SK-N-SH treated with all-trans-retinoic acid at 6 μM for 48 hours (cell line): ENCODE measurements around the gene ITIH4.

Experiments used
- BACH2 ChIP-seq: fragments of 250-450 bp; sonication (Bioruptor Pico); IDR thresholded peaks from 2 replicates; pipeline ENCODE4 v1.9.0; 2021; ENCODE audit warnings: mild to moderate bottlenecking, borderline replicate concordance
- GLIS3 ChIP-seq: fragments of 250-450 bp; sonication (Bioruptor Pico); IDR thresholded peaks from 2 replicates; pipeline ENCODE4 v1.5.0; 2020; ENCODE audit warnings: mild to moderate bottlenecking, moderate library complexity
- ISL1 ChIP-seq: fragments of 250-450 bp; sonication (Bioruptor Pico); IDR thresholded peaks from 2 replicates; pipeline ENCODE4 v2.1.2; 2022; ENCODE audit warnings: mild to moderate bottlenecking, moderate library complexity
- ZC3H10 ChIP-seq: fragments of 250-450 bp; sonication (Bioruptor Pico); IDR thresholded peaks from 2 replicates; pipeline ENCODE4 v1.5.1; 2021; ENCODE audit warnings: mild to moderate bottlenecking, moderate library complexity
- ZNF70 ChIP-seq: fragments of 450-650 bp; formaldehyde crosslinking; IDR thresholded peaks from 2 replicates; pipeline ENCODE4 v1.5.0; 2020; ENCODE audit warnings: mild to moderate bottlenecking, moderate library complexity

DNA sequence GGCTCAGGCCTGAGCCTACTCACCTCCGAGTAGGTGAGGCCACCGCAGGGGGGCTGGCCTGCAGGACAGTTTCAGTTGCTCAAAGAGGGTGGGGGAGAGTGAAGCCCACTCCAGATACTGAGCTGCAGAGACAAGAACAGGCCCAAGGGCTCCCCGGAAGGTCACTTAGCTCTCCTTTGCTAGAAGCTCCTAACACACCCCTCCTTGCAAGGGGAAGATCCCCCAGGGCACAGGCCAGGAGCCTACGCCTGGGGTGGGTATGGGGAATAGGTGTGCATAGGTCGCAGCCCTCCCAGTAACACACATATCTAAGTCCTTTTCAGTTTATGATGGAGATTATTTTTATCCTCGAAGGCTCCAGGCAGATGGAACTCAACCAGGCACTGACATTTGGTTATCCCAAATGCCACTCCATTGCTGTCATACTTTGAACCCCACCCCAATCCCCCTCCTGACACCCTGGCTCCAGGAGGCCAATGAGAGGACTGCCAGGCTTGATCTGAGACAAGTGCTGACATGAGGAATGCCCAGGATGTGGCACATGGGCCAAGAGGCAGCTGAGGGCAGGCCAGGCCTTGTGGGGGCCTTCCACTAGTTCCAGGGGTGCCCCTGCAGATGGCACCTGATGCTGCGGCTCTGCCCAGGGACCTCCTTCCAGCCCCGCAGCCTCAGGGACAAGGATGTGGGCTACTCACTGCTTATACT is 5.4 kb upstream of the ITIH4 start:
- TF ChIP-seq ZNF70 (CRISPR knock-in tag): no peak
- TF ChIP-seq ZC3H10 (CRISPR knock-in tag): no peak
- no peak for TF ChIP-seq ISL1
- no peak for TF ChIP-seq GLIS3 (CRISPR knock-in tag)
- TF ChIP-seq BACH2: no peak
